Prostate gland (tissue), 2 donors: ENCODE measurements around the gene CTNNA2. TPM values are rescaled to one million over a fixed set of nuclear protein-coding genes. Genes with fewer than 3 reads are reported as not detected.

Source experiments
- DNase-seq: peaks from one replicate; pipeline ENCODE4 v3.0.0-alpha.2; 2019; ENCODE audit warnings: low spot score
- H3K27ac ChIP-seq, 2 donors: fragments of 200-600 bp; sonication (generic); 2 replicates each; pipeline ENCODE4 v1.5.1; 2017 to 2019
- H3K27me3 ChIP-seq: fragments of 200-600 bp; sonication (generic); replicated peaks from 2 replicates; pipeline ENCODE4 v1.5.1; 2019; ENCODE audit not compliant: insufficient read depth
- H3K36me3 ChIP-seq, 2 donors: fragments of 200-600 bp; sonication (generic); 1 replicate in 1 of 2; 2 replicates in 1 of 2; pipeline versions ENCODE4 v1.5.1 to v1.8.1; 2017 to 2019
- H3K4me1 ChIP-seq: fragments of 200-600 bp; sonication (generic); replicated peaks from 2 replicates; pipeline ENCODE4 v1.5.1; 2019
- H3K4me3 ChIP-seq, 2 donors: fragments of 200-600 bp; sonication (generic); 2 replicates each; pipeline ENCODE4 v1.5.1; 2017 to 2019
- H3K9me3 ChIP-seq: fragments of 200-600 bp; sonication (generic); 2 replicates; pipeline ENCODE4 v1.5.1; 2017
- POLR2A ChIP-seq: fragments of 450-650 bp; IDR thresholded peaks from one replicate; pipeline ENCODE4 v1.6.1; 2016; ENCODE audit warnings: antibody characterized with exemption, mild to moderate bottlenecking
- POLR2AphosphoS5 ChIP-seq: sonication (generic); formaldehyde crosslinking; IDR thresholded peaks from one replicate; pipeline ENCODE4 v1.6.1; 2017; ENCODE audit warnings: antibody characterized with exemption
- WGBS: methylation state at CpG from one replicate; pipeline ENCODE4 v1.1.5; 2018; 5-methylcytosine and 5-hydroxymethylcytosine counted together
- intact Hi-C: fragments of 100-400 bp; cut with DNase I; formaldehyde crosslinking; loops from one replicate; pipeline ENCODE4 v1.14.2; 2022
- total RNA-seq, 2 donors: library from RNA; depleted of rRNA; stranded (reverse); fragments of >200 nt; gene quantifications; one replicate each; pipeline ENCODE4 v1.1.0, GENCODE V29; 2016
- TF ChIP-seq, protein P1 (sequence below), 4 experiments: fragments of 200-600 bp in 2 of 4; fragments of 450-650 bp in 2 of 4; sonication (generic) in 2 of 4; IDR thresholded peaks; 1 replicate in 3 of 4; 2 replicates in 1 of 4; pipeline ENCODE4 v1.5.1; 2016 to 2019; ENCODE audit warnings: antibody characterized with exemption in 4 of 4, mild to moderate bottlenecking in 2 of 4, moderate library complexity in 2 of 4

CTNNA2 gene
- total RNA-seq, 2 donors from 2014 or later: 24.3 TPM; not detected in 1

DNA sequence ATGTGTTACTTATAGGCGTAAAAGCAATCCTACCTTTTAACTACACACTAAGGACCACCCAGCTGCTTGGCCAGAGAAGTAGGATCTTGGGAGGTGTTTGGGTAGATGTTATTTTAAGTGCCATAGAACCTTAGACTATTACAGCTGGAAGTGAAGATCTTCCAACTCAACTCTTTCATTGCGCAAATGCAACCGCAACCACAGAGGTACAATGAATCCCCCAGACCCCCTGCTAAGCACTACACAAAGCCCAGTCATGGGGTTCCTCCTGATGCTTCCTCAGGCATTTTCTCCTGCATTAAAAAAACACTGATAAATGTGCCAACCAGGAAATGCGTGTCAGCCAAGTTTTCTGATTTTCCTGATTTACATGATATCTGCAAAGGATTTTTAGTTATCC is 545.7 kb downstream of the CTNNA2 start:
- no peak overlapping the region for H3K4me3 ChIP-seq
- H3K27ac ChIP-seq: no peak overlapping the region
- intact Hi-C loops: no loop called here
- H3K9me3 ChIP-seq: no peaks in the 10 kb centered on the region
- DNase-seq: no peak
- 88% methylated on average over 4 of the region's 4 CpGs for whole genome bisulfite sequencing
- TF ChIP-seq POLR2AphosphoS5 (no peak), POLR2A (no peak)
- TF ChIP-seq, protein P1, sequence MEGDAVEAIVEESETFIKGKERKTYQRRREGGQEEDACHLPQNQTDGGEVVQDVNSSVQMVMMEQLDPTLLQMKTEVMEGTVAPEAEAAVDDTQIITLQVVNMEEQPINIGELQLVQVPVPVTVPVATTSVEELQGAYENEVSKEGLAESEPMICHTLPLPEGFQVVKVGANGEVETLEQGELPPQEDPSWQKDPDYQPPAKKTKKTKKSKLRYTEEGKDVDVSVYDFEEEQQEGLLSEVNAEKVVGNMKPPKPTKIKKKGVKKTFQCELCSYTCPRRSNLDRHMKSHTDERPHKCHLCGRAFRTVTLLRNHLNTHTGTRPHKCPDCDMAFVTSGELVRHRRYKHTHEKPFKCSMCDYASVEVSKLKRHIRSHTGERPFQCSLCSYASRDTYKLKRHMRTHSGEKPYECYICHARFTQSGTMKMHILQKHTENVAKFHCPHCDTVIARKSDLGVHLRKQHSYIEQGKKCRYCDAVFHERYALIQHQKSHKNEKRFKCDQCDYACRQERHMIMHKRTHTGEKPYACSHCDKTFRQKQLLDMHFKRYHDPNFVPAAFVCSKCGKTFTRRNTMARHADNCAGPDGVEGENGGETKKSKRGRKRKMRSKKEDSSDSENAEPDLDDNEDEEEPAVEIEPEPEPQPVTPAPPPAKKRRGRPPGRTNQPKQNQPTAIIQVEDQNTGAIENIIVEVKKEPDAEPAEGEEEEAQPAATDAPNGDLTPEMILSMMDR (IDR thresholded peaks at IDR 0.05): no peak
- no peaks in the 10 kb centered on the region for H3K4me1 ChIP-seq
- no peaks in the 10 kb centered on the region for H3K36me3 ChIP-seq
- H3K27me3 ChIP-seq: no peaks in the 10 kb centered on the region

GRCh38 chr2:80059447-80059846 is 546.6 kb downstream of the CTNNA2 start:
- intact Hi-C loops: no loop called here
- Histone ChIP-seq H3K27me3 (no peaks in the 10 kb centered on the region), H3K36me3 (no peaks in the 10 kb centered on the region), H3K9me3 (no peaks in the 10 kb centered on the region), H3K4me1 (no peaks in the 10 kb centered on the region), H3K27ac (no peak overlapping the region), H3K4me3 (no peak overlapping the region)
- DNase-seq: no peak
- TF ChIP-seq, protein P1 (IDR thresholded peaks at IDR 0.05): no peak
- TF ChIP-seq POLR2AphosphoS5: no peak
- no peak for TF ChIP-seq POLR2A
- 47% methylated on average over 5 of the region's 5 CpGs for WGBS

GRCh38 chr2:80061881-80062280 is 549.0 kb downstream of the CTNNA2 start:
- H3K36me3 ChIP-seq: no peaks in the 10 kb centered on the region
- H3K4me1 ChIP-seq: no peaks in the 10 kb centered on the region
- H3K27ac ChIP-seq: no peak overlapping the region
- H3K4me3 ChIP-seq: no peak overlapping the region
- DNase-seq: no peak
- H3K27me3 ChIP-seq: no peaks in the 10 kb centered on the region
- intact Hi-C loops: no loop called here
- no peak for TF ChIP-seq POLR2AphosphoS5
- TF ChIP-seq, protein P1 (IDR thresholded peaks at IDR 0.05): no peak
- TF ChIP-seq POLR2A: no peak
- no peaks in the 10 kb centered on the region for H3K9me3 ChIP-seq

- DNase-seq: no peak
- Histone ChIP-seq H3K36me3 (no peaks in the 10 kb centered on the region), H3K4me1 (no peaks in the 10 kb centered on the region), H3K27me3 (no peaks in the 10 kb centered on the region), H3K4me3 (no peak overlapping the region), H3K27ac (no peak overlapping the region), H3K9me3 (no peaks in the 10 kb centered on the region)
- intact Hi-C loops: no loop called here
- TF ChIP-seq, protein P1 (IDR thresholded peaks at IDR 0.05): no peak
These were observed 549.4 kb downstream of the CTNNA2 start for GRCh38 chr2:80062298-80062697.

GRCh38 chr2:80068038-80068731 is 555.3 kb downstream of the CTNNA2 start:
- no peak overlapping the region for H3K27ac ChIP-seq
- TF ChIP-seq, protein P1 (IDR thresholded peaks at IDR 0.05): no peak
- TF ChIP-seq POLR2AphosphoS5 (no peak), POLR2A (no peak)
- no peaks in the 10 kb centered on the region for H3K27me3 ChIP-seq
- H3K9me3 ChIP-seq: no peaks in the 10 kb centered on the region
- intact Hi-C loops: no loop called here
- no peaks in the 10 kb centered on the region for H3K36me3 ChIP-seq
- WGBS: 68% methylated on average over 4 of the region's 4 CpGs
- no peaks in the 10 kb centered on the region for H3K4me1 ChIP-seq
- H3K4me3 ChIP-seq: no peak overlapping the region
- DNase-seq: no peak
